Measurements from ENCODE around the gene EXOC6. TPM values are rescaled to one million over a fixed set of nuclear protein-coding genes. Genes with fewer than 3 reads are reported as not detected.
A peak's percentile ranks its signal among the peaks of the same experiment; 100 is the strongest.

Gene EXOC6
- polyA plus RNA-seq, 1 experiment: 23.8 TPM

DNA sequence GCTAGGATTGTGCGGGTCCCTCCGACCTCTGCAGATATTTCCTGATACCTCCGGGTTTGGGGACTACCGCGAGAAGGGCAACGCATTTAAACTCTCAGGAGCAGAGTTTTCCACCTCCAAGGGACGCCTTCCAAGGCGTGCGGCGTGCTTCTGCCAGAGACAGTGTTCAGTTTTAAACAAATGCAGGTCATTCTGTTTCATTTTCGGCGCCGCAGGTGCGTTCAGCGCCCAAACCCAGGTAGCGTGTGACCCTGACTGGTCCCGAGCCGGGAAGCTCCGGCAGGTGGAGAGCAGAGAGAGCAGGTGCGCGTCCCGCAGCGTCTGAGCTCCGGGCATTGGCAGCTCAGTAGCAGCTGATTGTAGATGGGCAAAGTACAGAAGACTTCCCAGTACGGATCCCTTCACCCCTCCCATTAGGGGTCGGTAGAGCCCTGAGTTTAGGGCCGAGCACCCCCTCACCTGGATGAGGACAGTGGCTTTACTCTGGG lies 223.9 kb downstream of the EXOC6 start:
- ChIA-PET POLR2A (no interaction called here), CTCF (interaction anchor here (0.8 kb wide), 1 partner anchor 10 kb away, joined by 3 read pairs; no protein-coding TSS in a partner anchor)
- DNase-seq (ENCODE audit: low read depth): no peak
- H3K27me3 ChIP-seq (ENCODE audit: control insufficient read depth, insufficient read depth, low read length): peaks cover 81% of the 10 kb centered on the region
- peak overlapping the region; percentile 2; the same call in 1 of the 2 replicates for H3K4me3 ChIP-seq (ENCODE audit: low read depth, low read length)
- TF ChIP-seq, protein P1, sequence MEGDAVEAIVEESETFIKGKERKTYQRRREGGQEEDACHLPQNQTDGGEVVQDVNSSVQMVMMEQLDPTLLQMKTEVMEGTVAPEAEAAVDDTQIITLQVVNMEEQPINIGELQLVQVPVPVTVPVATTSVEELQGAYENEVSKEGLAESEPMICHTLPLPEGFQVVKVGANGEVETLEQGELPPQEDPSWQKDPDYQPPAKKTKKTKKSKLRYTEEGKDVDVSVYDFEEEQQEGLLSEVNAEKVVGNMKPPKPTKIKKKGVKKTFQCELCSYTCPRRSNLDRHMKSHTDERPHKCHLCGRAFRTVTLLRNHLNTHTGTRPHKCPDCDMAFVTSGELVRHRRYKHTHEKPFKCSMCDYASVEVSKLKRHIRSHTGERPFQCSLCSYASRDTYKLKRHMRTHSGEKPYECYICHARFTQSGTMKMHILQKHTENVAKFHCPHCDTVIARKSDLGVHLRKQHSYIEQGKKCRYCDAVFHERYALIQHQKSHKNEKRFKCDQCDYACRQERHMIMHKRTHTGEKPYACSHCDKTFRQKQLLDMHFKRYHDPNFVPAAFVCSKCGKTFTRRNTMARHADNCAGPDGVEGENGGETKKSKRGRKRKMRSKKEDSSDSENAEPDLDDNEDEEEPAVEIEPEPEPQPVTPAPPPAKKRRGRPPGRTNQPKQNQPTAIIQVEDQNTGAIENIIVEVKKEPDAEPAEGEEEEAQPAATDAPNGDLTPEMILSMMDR (IDR thresholded peaks at IDR 0.05; ENCODE audit: insufficient read depth, low read depth, low read length): no peak
- no peaks in the 10 kb centered on the region for H3K36me3 ChIP-seq (ENCODE audit: control insufficient read depth, insufficient read depth, low read length)

DNA sequence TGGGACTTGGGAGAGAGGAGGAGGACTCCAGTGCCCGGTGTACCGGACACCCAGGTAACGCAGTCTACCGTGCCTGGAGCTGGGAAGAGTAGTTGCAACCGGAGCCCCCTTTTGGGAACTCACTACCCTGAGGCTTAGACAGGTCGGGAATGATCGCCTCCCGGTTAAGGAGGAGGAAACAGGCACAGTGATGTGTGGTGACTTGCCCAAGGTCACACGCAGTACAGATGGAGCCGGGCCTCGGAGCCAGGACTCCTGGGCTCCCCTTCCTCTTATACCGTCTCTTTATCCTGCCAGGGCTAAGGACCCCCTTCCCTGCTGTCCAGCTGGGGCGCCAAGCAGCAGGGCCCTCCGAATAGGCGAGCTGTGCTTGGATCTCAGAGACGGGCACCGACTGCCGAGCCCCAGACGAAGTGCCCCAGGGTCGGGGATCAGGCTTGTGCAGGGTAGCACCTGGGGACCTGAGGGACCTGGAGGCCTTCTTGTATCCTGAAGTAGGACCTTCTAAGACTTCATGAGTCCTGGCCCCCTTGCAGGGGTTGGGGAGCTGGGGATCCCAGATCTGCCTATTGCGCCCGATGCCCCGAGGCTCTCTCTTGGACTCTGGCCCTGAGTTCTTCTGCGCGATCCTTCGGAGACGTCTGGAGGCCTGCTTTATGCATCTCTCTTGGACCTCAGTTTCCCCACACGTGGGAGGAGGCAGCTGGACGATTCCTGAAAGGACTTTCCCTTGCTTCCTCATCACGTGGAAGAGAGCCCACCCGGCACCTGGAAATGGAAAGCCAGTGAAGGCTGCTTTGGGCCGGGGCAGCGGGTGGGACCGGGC lies 224.6 kb downstream of the EXOC6 start:
- H3K4me3 ChIP-seq (ENCODE audit: low read depth, low read length): peak overlapping the region; percentile 22; the same call in 1 of the 2 replicates
- H3K27me3 ChIP-seq (ENCODE audit: control insufficient read depth, insufficient read depth, low read length): peaks cover 76% of the 10 kb centered on the region
- no peaks in the 10 kb centered on the region for H3K36me3 ChIP-seq (ENCODE audit: control insufficient read depth, insufficient read depth, low read length)
- TF ChIP-seq, protein P1 (IDR thresholded peaks at IDR 0.05; ENCODE audit: insufficient read depth, low read depth, low read length): no peak
- ChIA-PET CTCF (interaction anchor here (0.8 to 1.1 kb wide), 2 partner anchors 11 to 34 kb away, joined by 3 read pairs; no protein-coding TSS in a partner anchor), POLR2A (no interaction called here)
- DNase-seq (ENCODE audit: low read depth): no peak

DNA sequence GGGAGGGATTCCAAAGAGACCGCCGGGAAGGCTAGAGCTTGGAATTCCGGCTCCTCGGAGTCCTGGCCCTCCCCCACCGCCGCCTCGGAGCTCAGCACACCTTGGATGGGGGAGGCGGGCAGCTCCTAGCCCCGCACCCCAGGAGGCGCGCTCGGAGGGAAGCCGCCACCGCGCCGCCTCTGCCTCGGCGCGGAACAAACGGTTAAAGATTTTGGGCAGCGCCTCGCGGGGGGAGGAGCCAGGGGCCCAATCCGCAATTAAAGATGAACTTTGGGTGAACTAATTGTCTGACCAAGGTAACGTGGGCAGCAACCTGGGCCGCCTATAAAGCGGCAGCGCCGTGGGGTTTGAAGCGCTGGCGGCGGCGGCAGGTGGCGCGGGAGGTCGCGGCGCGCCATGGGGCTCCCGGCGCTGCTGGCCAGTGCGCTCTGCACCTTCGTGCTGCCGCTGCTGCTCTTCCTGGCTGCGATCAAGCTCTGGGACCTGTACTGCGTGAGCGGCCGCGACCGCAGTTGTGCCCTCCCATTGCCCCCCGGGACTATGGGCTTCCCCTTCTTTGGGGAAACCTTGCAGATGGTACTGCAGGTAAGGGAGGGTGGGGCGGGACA lies 225.3 kb downstream of the EXOC6 start, which contains the start of gene CYP26A1:
TSS of gene CYP26A1 (plus strand) at position 355 of the 608 bp plus-strand sequence. CDS start at position 397, 42 bp downstream.
- no peak for DNase-seq (ENCODE audit: low read depth)
- Histone ChIP-seq H3K4me3 (ENCODE audit: low read depth, low read length) (peak within 1 kb of the TSS; percentile 22), H3K27me3 (ENCODE audit: control insufficient read depth, insufficient read depth, low read length) (peaks cover 71% of the 10 kb centered on the region), H3K36me3 (ENCODE audit: control insufficient read depth, insufficient read depth, low read length) (no peaks in the 10 kb centered on the region)
- POLR2A ChIA-PET: no interaction called here
- CTCF ChIA-PET: interaction anchor here (0.5 to 1.1 kb wide), 2 partner anchors 33 to 67 kb away, joined by 3 read pairs; no protein-coding TSS in a partner anchor
- TF ChIP-seq, protein P1 (IDR thresholded peaks at IDR 0.05; ENCODE audit: insufficient read depth, low read depth, low read length): no peak

DNA sequence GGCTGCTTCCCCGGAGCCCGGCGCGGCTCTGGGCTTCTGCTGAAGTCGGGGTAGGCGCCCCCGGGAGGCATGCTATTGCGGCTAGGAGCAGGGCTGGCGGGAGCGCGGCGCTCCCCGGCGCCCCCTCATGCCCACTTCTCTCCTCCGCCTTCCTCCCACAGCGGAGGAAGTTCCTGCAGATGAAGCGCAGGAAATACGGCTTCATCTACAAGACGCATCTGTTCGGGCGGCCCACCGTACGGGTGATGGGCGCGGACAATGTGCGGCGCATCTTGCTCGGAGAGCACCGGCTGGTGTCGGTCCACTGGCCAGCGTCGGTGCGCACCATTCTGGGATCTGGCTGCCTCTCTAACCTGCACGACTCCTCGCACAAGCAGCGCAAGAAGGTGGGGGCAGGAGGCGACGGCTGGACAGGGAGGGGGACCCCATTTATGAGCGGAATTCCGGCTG lies 225.9 kb downstream of the EXOC6 start:
- CTCF ChIA-PET: interaction anchor here (0.5 to 8.3 kb wide), 4 partner anchors 10 to 221 kb away, joined by 3 to 73 read pairs (median 3); partner anchors contain the start of gene CYP26C1
- POLR2A ChIA-PET: no interaction called here
- Histone ChIP-seq H3K4me3 (ENCODE audit: low read depth, low read length) (peak overlapping the region; percentile 22; the same call in 1 of the 2 replicates), H3K27me3 (ENCODE audit: control insufficient read depth, insufficient read depth, low read length) (peaks cover 66% of the 10 kb centered on the region), H3K36me3 (ENCODE audit: control insufficient read depth, insufficient read depth, low read length) (no peaks in the 10 kb centered on the region)
- TF ChIP-seq, protein P1 (IDR thresholded peaks at IDR 0.05; ENCODE audit: insufficient read depth, low read depth, low read length): peak; percentile 24; the same call in 1 of the 2 replicates
- no peak for DNase-seq (ENCODE audit: low read depth)

Measured in BJ (cell line).